GM12874 (cell line): Measurements from ENCODE around the gene POU2AF3.

Experiments used
- TF ChIP-seq, protein P1 (sequence below): IDR thresholded peaks from 2 replicates; pipeline ENCODE4 v1.5.1; 2011; ENCODE audit warnings: low read depth, mild to moderate bottlenecking, control low read depth, low read length, moderate library complexity; ENCODE audit not compliant: insufficient read depth

Gene POU2AF3

DNA sequence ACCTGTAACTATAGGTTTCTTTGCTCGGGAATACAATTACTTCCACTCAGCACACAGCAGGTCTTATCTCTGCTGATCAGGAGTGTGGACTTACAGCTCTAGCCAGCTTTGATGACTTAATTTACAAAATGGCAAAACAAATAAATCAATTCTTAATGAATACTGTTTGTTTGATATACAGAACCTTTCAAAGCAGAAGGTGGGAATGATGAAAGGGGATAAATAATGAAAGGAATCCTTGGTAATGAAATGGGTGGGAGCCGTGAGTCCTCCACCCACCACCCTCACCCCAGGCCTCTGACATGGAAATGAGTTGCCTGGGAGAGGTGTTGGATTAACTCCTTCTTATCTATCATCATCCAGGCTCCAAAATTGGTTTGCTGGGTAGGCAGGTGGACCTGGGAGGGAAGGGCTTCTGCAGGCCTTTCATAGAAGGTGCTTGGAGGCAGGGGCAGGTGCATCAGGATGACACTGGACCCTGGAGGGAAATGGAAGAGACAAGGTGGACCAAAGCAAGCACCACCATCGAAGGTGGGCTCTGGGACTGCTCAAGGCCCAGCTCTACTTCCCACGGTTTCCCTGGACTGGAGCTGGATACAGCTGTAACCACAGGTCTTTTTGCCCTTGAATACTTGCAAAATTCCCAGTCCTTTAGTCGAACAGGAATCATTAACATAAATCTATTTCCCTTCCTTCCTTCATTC lies 57.8 kb downstream of the POU2AF3 start:
- TF ChIP-seq, protein P1, sequence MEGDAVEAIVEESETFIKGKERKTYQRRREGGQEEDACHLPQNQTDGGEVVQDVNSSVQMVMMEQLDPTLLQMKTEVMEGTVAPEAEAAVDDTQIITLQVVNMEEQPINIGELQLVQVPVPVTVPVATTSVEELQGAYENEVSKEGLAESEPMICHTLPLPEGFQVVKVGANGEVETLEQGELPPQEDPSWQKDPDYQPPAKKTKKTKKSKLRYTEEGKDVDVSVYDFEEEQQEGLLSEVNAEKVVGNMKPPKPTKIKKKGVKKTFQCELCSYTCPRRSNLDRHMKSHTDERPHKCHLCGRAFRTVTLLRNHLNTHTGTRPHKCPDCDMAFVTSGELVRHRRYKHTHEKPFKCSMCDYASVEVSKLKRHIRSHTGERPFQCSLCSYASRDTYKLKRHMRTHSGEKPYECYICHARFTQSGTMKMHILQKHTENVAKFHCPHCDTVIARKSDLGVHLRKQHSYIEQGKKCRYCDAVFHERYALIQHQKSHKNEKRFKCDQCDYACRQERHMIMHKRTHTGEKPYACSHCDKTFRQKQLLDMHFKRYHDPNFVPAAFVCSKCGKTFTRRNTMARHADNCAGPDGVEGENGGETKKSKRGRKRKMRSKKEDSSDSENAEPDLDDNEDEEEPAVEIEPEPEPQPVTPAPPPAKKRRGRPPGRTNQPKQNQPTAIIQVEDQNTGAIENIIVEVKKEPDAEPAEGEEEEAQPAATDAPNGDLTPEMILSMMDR, result no peak

DNA sequence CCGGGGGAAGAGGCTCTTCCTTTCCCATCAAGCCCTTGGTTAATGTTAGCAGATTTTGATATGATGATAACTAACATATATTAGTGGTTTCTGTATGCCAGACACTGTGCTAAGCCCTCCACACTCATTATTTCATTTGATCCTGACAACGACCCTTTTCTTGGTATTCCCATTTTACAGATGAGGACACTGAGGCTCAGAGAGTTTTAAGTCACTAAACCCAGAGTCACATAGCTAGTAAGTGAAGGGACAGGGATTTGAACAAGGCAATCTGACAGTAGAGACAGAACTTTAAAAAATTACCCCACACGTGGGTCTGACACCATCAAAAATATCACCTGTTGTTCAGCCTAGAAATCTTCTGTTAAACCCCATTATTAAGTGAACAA lies 58.3 kb downstream of the POU2AF3 start:
- TF ChIP-seq, protein P1, result no peak

DNA sequence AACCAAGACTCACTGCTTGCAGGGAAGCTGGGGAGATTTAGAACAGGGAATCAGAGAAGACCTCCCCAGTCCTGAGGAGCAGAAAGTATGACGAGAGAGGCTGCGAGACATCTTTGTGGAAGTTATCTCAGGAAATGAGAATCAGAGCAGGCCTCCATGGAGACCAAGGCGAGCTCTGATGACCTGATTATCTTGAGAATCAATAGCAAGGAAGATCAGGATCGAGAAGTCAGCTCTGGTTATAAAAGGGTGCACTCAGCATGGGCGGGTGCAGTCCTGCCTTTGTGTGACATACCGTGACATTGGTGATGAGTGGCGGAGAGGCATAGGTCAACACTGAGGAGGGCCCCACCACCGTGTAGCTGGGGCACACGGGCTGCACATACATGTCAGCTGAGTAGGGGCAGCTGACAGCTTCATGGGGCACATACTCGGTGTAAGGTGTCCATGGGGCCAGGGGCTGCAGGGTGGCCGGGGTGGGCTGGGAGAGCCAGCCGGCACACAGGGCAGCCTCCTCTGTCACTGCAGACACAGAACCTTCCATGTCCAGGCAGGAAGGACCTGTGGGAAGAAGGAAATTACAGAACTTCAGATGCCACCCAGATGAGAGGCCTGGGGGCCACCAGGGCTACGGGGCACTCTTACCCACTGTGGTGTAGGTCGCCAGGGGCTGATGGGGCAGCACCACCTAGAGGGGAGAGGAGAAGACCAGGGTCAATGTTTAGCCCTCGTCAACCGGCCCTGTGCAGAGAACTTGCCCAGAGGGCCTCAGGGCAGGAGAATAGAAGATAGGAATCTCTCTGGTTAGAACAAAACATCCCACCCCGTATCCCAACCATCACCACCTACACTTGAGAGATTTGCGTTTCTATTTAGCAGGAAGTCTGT lies 59.0 kb downstream of the POU2AF3 start:
- TF ChIP-seq, protein P1, result no peak
